Pancreas (tissue), 10 donors: Measurements from ENCODE around the gene DCAF12. TPM values are rescaled to one million over a fixed set of nuclear protein-coding genes. Genes with fewer than 3 reads are reported as not detected.
A peak's percentile ranks its signal among the peaks of the same experiment; 100 is the strongest.

Source experiments
- ATAC-seq, 4 donors: fragments of 200-7000 bp; cut with Tn5 transposase; one replicate each; pipeline versions ENCODE4 v1.8.0 to v1.9.1; 2020; ENCODE audit warnings: mild to moderate bottlenecking in 4 of 4, moderate library complexity in 4 of 4
- DNase-seq, 6 donors: peaks; one replicate each; pipeline ENCODE4 v3.0.0-alpha.2; 2020
- FAIRE-seq: peaks from 2 replicates; lab custom pipeline; 2012; peaks lifted over from hg19 to GRCh38; lab: Jason Lieb, UNC
- H3K27ac ChIP-seq, 4 donors: fragments of 200-600 bp; sonication (generic); 1 replicate in 3 of 4; 2 replicates in 1 of 4; pipeline versions ENCODE4 v1.5.0 to v1.8.0; 2020
- H3K27me3 ChIP-seq, 4 donors: fragments of 200-600 bp; one replicate each; pipeline ENCODE4 v1.8.0; 2021
- H3K36me3 ChIP-seq, 3 donors: fragments of 200-600 bp; sonication (generic) in 1 of 3; one replicate each; pipeline versions ENCODE4 v1.5.0 to v1.8.0; 2020 to 2021
- H3K4me1 ChIP-seq, 3 donors: fragments of 200-600 bp; one replicate each; pipeline ENCODE4 v1.8.0; 2021
- H3K4me3 ChIP-seq, 4 donors: fragments of 200-600 bp; sonication (generic) in 2 of 4; one replicate each; pipeline versions ENCODE4 v1.5.0 to v1.8.0; 2020 to 2021
- H3K9me3 ChIP-seq, 4 donors: fragments of 200-600 bp; one replicate each; pipeline ENCODE4 v1.8.0; 2021
- WGBS, 2 donors: extraction: QIAGEN DNeasy Blood & Tissue Kit; methylation state at CpG; one replicate each; pipeline ENCODE4 v1.1.7; 2013; 5-methylcytosine and 5-hydroxymethylcytosine counted together
- intact Hi-C, 3 donors: fragments of 100-400 bp; cut with DNase I; formaldehyde crosslinking; loops; one replicate each; pipeline versions ENCODE4 v1.11.1 to v1.14.2; 2022
- polyA plus RNA-seq, 2 donors: library from polyadenylated mRNA; stranded (reverse); fragments of 200-250 nt; gene quantifications; one replicate each; pipeline ENCODE4 v1.2.3, GENCODE V29; 2013
- total RNA-seq, 6 donors: library from RNA; stranded (reverse); fragmentation: NEBNext Ultra II Directional in 4 of 6; extraction: Animal tissue kit (Norgen Biotek cat#: 25700) in 4 of 6; gene quantifications; one replicate each; pipeline versions ENCODE4 v1.2.1 to v1.2.4, GENCODE V29; 2021 to 2023
- TF ChIP-seq, protein P1 (sequence below), 4 donors: fragments of 200-600 bp; sonication (generic) in 3 of 4; IDR thresholded peaks; one replicate each; pipeline versions ENCODE4 v1.5.0 to v1.8.0; 2021; ENCODE audit warnings: antibody characterized with exemption in 4 of 4
- donor health status: healthy with polysubstance abuse.
- donor health status: DM: no; HTN: no; CAD: no; lungs with moderate emphysema.
- donor health status: DM: no; HTN: no; CAD: no.
- donor health status: control.
- donor health status: control.
- donor health status: Bipolar disorder and iron deficiency.
- donor health status: DM: yes; HTN: yes; CAD: no.
- donor health status: DM: no; HTN: no; CAD: no.
- donor health status: DM: no; HTN: no; CAD: no.
- donor health status: DM: yes; HTN: yes; CAD: no.

Gene DCAF12
- total and polyA plus RNA-seq, 8 donors, result 5.7 to 22.1 (median 13.8) TPM

DNA sequence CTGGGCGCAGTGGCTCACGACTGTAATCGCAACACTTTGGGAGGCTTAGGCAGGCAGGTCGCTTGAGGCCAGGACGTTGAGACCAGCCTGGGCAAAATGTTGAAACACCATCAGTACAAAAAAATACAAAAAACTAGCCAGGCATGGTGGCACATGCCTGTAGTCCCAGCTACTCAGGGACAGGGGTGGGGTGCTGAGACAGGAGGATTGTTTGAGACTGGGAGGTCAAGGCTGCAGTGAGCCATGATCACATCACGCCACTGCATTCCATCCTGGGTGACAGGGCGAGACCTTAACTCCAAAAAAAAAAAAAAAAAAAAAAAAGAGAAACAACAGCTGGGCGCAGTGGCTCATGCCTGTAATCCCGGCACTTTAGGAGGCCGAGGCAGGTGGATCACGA lies 23.7 kb downstream of the DCAF12 start:
- intact Hi-C loops, result no loop called here
- no peak overlapping the region for H3K4me3 ChIP-seq
- no peaks in the 10 kb centered on the region for H3K27me3 ChIP-seq
- ATAC-seq, result no peak
- TF ChIP-seq, protein P1, sequence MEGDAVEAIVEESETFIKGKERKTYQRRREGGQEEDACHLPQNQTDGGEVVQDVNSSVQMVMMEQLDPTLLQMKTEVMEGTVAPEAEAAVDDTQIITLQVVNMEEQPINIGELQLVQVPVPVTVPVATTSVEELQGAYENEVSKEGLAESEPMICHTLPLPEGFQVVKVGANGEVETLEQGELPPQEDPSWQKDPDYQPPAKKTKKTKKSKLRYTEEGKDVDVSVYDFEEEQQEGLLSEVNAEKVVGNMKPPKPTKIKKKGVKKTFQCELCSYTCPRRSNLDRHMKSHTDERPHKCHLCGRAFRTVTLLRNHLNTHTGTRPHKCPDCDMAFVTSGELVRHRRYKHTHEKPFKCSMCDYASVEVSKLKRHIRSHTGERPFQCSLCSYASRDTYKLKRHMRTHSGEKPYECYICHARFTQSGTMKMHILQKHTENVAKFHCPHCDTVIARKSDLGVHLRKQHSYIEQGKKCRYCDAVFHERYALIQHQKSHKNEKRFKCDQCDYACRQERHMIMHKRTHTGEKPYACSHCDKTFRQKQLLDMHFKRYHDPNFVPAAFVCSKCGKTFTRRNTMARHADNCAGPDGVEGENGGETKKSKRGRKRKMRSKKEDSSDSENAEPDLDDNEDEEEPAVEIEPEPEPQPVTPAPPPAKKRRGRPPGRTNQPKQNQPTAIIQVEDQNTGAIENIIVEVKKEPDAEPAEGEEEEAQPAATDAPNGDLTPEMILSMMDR (IDR thresholded peaks at IDR 0.05), result no peak
- WGBS, 2 donors, result 90 to 93% methylated on average over 11 of the region's 11 CpGs
- peaks cover 0 to 56% (median 16%) of the 10 kb centered on the region in 3 donors for H3K36me3 ChIP-seq
- no peaks in the 10 kb centered on the region for H3K4me1 ChIP-seq
- FAIRE-seq, result no peak
- no peaks in the 10 kb centered on the region for H3K9me3 ChIP-seq
- no peak overlapping the region for H3K27ac ChIP-seq
- no peak for DNase-seq

DNA sequence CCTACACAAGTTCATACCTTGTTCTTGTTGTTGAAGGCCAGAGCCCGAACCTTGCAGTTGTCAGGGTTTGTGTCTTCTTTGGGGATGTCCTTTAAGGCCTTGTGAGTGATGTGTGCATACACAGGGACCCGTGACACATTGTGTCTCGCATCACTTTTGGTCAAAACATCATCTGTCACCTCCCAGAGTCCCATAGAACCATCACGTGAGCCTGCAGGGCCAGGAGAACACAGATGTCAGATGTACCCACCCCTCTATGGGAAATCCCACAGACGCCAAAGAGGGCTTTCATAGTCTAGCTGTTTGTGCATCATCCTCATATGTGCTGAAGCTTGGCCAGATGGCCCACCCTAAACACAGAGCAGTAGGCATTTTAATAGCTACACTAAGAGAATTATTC lies 28.2 kb downstream of the DCAF12 start:
- no peaks in the 10 kb centered on the region for H3K9me3 ChIP-seq
- ATAC-seq (no peak), FAIRE-seq (no peak), DNase-seq (no peak)
- no peaks in the 10 kb centered on the region for H3K27me3 ChIP-seq
- 87% methylated on average over 5 of the region's 5 CpGs for WGBS, 2 donors
- intact Hi-C loops, result no loop called here
- TF ChIP-seq, protein P1 (IDR thresholded peaks at IDR 0.05), result no peak
- peaks cover 0 to 40% (median 0%) of the 10 kb centered on the region in 3 donors for H3K36me3 ChIP-seq
- no peak overlapping the region for H3K4me3 ChIP-seq
- H3K27ac ChIP-seq, result no peak overlapping the region
- peaks cover 0 to 3% (median 0%) of the 10 kb centered on the region in 3 donors for H3K4me1 ChIP-seq

DNA sequence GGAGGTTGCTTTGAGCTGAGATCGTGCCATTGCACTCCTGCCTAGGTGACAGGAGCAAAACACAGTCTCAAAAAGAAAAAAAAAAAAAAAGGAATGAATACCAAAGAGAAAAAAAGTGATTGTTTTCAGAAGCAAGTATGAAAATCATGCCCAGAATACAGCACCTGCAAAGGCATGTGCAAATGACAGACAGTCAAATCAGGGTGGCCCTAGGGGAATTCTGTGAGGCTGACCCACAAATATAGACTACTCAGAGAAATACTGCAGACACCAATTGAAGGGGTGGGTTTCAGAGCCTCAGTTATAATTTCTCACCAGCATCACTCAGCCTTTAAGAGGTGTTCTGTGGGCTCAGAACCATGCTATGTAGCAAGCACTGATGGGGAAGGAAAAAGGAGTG lies 28.6 kb downstream of the DCAF12 start:
- no peak for FAIRE-seq
- intact Hi-C loops, result no loop called here
- Histone ChIP-seq H3K27me3 (no peaks in the 10 kb centered on the region), H3K4me1 (peaks cover 0 to 3% (median 0%) of the 10 kb centered on the region in 3 donors), H3K4me3 (no peak overlapping the region), H3K27ac (no peak overlapping the region), H3K9me3 (no peaks in the 10 kb centered on the region), H3K36me3 (peaks cover 0 to 41% (median 0%) of the 10 kb centered on the region in 3 donors)
- no peak for DNase-seq
- TF ChIP-seq, protein P1 (IDR thresholded peaks at IDR 0.05), result no peak
- 91 to 92% methylated on average over 1 of the region's 1 CpG for WGBS, 2 donors
- no peak for ATAC-seq

DNA sequence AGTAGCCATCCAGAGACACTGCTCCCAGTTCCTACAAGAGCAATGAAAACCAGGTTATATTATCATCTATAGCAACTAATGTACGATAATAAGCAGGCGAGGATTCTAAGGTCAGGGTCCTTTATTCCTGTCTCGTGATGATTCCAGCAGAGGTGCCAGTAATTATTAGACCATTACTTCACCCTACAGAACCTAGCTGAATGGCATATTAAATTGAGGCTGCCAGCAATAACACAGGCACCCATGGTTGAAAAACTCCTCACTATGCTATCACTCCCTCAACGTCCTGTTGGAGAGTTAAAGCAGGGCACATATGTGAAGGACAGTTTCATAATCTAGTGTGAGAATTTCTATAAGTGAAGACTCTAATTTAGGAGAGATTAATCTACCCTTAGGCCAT lies 29.7 kb downstream of the DCAF12 start:
- 88 to 93% methylated on average over 4 of the region's 4 CpGs for WGBS, 2 donors
- DNase-seq, result no peak
- no peaks in the 10 kb centered on the region for H3K27me3 ChIP-seq
- intact Hi-C loops, result no loop called here
- no peak for ATAC-seq
- H3K9me3 ChIP-seq, result no peaks in the 10 kb centered on the region
- peaks cover 0 to 46% (median 3%) of the 10 kb centered on the region in 3 donors for H3K36me3 ChIP-seq
- no peak overlapping the region for H3K4me3 ChIP-seq
- FAIRE-seq, result no peak
- TF ChIP-seq, protein P1 (IDR thresholded peaks at IDR 0.05), result no peak
- H3K27ac ChIP-seq, result no peak overlapping the region
- H3K4me1 ChIP-seq, result peaks cover 0 to 3% (median 0%) of the 10 kb centered on the region in 3 donors

DNA sequence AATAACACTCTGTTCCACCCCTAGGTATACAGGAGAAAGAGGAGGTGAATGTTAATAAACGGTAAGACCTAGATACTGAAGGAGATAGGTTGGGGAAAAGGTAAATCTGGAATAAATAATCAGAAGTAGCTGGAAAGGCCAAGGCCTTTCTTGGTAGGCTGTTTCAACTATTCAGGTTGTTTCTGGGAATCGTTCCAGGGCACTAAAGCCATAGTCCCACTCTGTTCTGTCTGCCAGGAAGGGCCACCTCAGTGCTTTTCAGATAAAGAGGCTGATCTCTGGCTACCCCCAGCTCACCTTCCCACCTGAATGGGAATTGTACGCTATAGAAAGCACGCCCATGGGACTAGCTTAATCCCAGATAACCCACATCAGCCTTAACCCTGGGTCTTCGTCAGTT lies 32.9 kb downstream of the DCAF12 start:
- 53 to 54% methylated on average over 5 of the region's 5 CpGs for WGBS, 2 donors
- no peak for FAIRE-seq
- H3K36me3 ChIP-seq, result peaks cover 2 to 59% (median 11%) of the 10 kb centered on the region in 3 donors

More for the DNA sequence above, 32.9 kb downstream of the DCAF12 start:
- peak in 3 of 4 donors; percentile 42 to 54 (median 51) for ATAC-seq
- Histone ChIP-seq H3K4me3 (no peak overlapping the region), H3K27me3 (no peaks in the 10 kb centered on the region), H3K9me3 (no peaks in the 10 kb centered on the region), H3K4me1 (peaks cover 0 to 3% (median 0%) of the 10 kb centered on the region in 3 donors), H3K27ac (no peak overlapping the region)
- no peak for DNase-seq
- intact Hi-C loops, result no loop called here
- TF ChIP-seq, protein P1 (IDR thresholded peaks at IDR 0.05), result no peak
